H9 (cell line): ENCODE results near the gene IL31RA. TPM values are rescaled to one million over a fixed set of nuclear protein-coding genes. Genes with fewer than 3 reads are reported as not detected.

Experiments used
- DNase-seq: peaks from one replicate; pipeline ENCODE4 v3.0.0-alpha.2; 2017
- H2AFZ ChIP-seq: one replicate; pipeline ENCODE4 v1.6.1; 2013; ENCODE audit warnings: mild to moderate bottlenecking, low read length, control low read depth, moderate library complexity
- H2AK5ac ChIP-seq: 2 replicates; pipeline ENCODE4 v1.6.1; 2013; ENCODE audit warnings: low read length, control low read depth, mixed read lengths; ENCODE audit not compliant: insufficient read length
- H2BK120ac ChIP-seq: one replicate; pipeline ENCODE4 v1.6.1; 2013; ENCODE audit warnings: low read depth, mild to moderate bottlenecking, low read length, control low read depth, inconsistent platforms; ENCODE audit not compliant: poor library complexity, severe bottlenecking
- H2BK12ac ChIP-seq: 2 replicates; pipeline ENCODE4 v1.6.1; 2013; ENCODE audit warnings: low read length, control low read depth, mixed read lengths, low read depth; ENCODE audit not compliant: insufficient read length
- H2BK15ac ChIP-seq: 2 replicates; pipeline ENCODE4 v1.6.1; 2013; ENCODE audit warnings: low read depth, low read length, control low read depth
- H2BK20ac ChIP-seq: one replicate; pipeline ENCODE4 v1.6.1; 2013; ENCODE audit warnings: low read depth, mild to moderate bottlenecking, low read length, control low read depth, inconsistent platforms; ENCODE audit not compliant: poor library complexity, severe bottlenecking
- H2BK5ac ChIP-seq: 2 replicates; pipeline ENCODE4 v1.6.1; 2013; ENCODE audit warnings: low read length, control low read depth, mixed read lengths; ENCODE audit not compliant: insufficient read length
- H3K14ac ChIP-seq: 2 replicates; pipeline ENCODE4 v1.6.1; 2013; ENCODE audit warnings: low read length, control low read depth; ENCODE audit not compliant: insufficient read depth
- H3K18ac ChIP-seq: 2 replicates; pipeline ENCODE4 v1.6.1; 2013; ENCODE audit warnings: low read depth, mild to moderate bottlenecking, mixed read lengths, low read length, control low read depth; ENCODE audit not compliant: insufficient read length
- H3K23ac ChIP-seq: 2 replicates; pipeline ENCODE4 v1.6.1; 2013; ENCODE audit warnings: low read length, control low read depth, mixed read lengths, low read depth; ENCODE audit not compliant: insufficient read length
- H3K23me2 ChIP-seq: 2 replicates; pipeline ENCODE4 v1.6.1; 2013; ENCODE audit warnings: low read depth, mild to moderate bottlenecking, mixed read lengths, low read length, control low read depth; ENCODE audit not compliant: insufficient read length, poor library complexity, severe bottlenecking
- H3K27ac ChIP-seq: 2 replicates; pipeline ENCODE4 v1.5.1; 2013; ENCODE audit warnings: low read length, control low read depth, mixed read lengths, low read depth; ENCODE audit not compliant: insufficient read length
- H3K27me3 ChIP-seq: 2 replicates; pipeline ENCODE4 v1.6.1; 2013; ENCODE audit warnings: low read length, control low read depth, inconsistent platforms; ENCODE audit not compliant: insufficient read depth
- H3K4ac ChIP-seq: 2 replicates; pipeline ENCODE4 v1.6.1; 2013; ENCODE audit warnings: low read depth, mild to moderate bottlenecking, control low read depth, inconsistent platforms, low read length, moderate library complexity
- H3K4me1 ChIP-seq: 2 replicates; pipeline ENCODE4 v1.6.1; 2013; ENCODE audit warnings: low read length, control low read depth, inconsistent platforms; ENCODE audit not compliant: insufficient read depth
- H3K4me2 ChIP-seq: 2 replicates; pipeline ENCODE4 v1.6.1; 2013; ENCODE audit warnings: low read length, control low read depth, mixed read lengths; ENCODE audit not compliant: insufficient read length, insufficient read depth
- H3K56ac ChIP-seq: 2 replicates; pipeline ENCODE4 v1.6.1; 2013; ENCODE audit warnings: low read depth, mild to moderate bottlenecking, mixed read lengths, low read length, control low read depth; ENCODE audit not compliant: insufficient read length
- H3K79me1 ChIP-seq: 2 replicates; pipeline ENCODE4 v1.6.1; 2013; ENCODE audit warnings: low read depth, mild to moderate bottlenecking, moderate library complexity, low read length, control low read depth, inconsistent platforms; ENCODE audit not compliant: insufficient read depth, poor library complexity, severe bottlenecking
- H3K79me2 ChIP-seq: 2 replicates; pipeline ENCODE4 v1.6.1; 2013; ENCODE audit warnings: low read length, control low read depth, inconsistent platforms; ENCODE audit not compliant: insufficient read depth
- H3K9ac ChIP-seq: 2 replicates; pipeline ENCODE4 v1.6.1; 2013; ENCODE audit warnings: low read length, control low read depth, mixed read lengths; ENCODE audit not compliant: insufficient read length; ENCODE audit errors: extremely low read depth
- H3K9me3 ChIP-seq: one replicate; pipeline ENCODE4 v1.6.1; 2013; ENCODE audit warnings: low read depth, low read length, inconsistent platforms; ENCODE audit not compliant: control insufficient read depth
- H3T11ph ChIP-seq: one replicate; pipeline ENCODE4 v1.6.1; 2013; ENCODE audit warnings: mild to moderate bottlenecking, low read length, control low read depth, inconsistent platforms
- H4K20me1 ChIP-seq: one replicate; pipeline ENCODE4 v1.6.1; 2013; ENCODE audit not compliant: control insufficient read depth, insufficient read length, insufficient read depth
- H4K5ac ChIP-seq: 2 replicates; pipeline ENCODE4 v1.6.1; 2013; ENCODE audit warnings: low read depth, mild to moderate bottlenecking, mixed read lengths, low read length, control low read depth; ENCODE audit not compliant: insufficient read length
- H4K8ac ChIP-seq: replicated peaks from 2 replicates; pipeline ENCODE4 v1.6.1; 2013; ENCODE audit warnings: low read length, control low read depth, mixed read lengths, low read depth; ENCODE audit not compliant: insufficient read length
- H4K91ac ChIP-seq: 2 replicates; pipeline ENCODE4 v1.6.1; 2013; ENCODE audit warnings: low read depth, mild to moderate bottlenecking, moderate library complexity, mixed read lengths, low read length, control low read depth; ENCODE audit not compliant: insufficient read length
- H3K27ac Mint-ChIP-seq, 3 experiments: 2 replicates in 2 of 3; 3 replicates in 1 of 3; pipeline ENCODE4 v1.8.0; 2020 to 2021; ENCODE audit warnings: mixed read lengths in 3 of 3, mild to moderate bottlenecking in 1 of 3, moderate library complexity in 1 of 3
- H3K27me3 Mint-ChIP-seq: 2 replicates; pipeline ENCODE4 v1.8.0; 2021; ENCODE audit warnings: low read depth, mild to moderate bottlenecking, moderate library complexity, mixed read lengths
- H3K36me3 Mint-ChIP-seq, 3 experiments: 2 replicates in 2 of 3; 3 replicates in 1 of 3; pipeline ENCODE4 v1.8.0; 2020 to 2021; ENCODE audit warnings: low read depth in 3 of 3, mixed read lengths in 3 of 3; ENCODE audit not compliant: insufficient read depth in 1 of 3
- H3K4me1 Mint-ChIP-seq, 2 experiments: 2 replicates each; pipeline ENCODE4 v1.8.0; 2020; ENCODE audit warnings: mixed read lengths in 2 of 2
- H3K4me3 Mint-ChIP-seq, 2 experiments: 2 replicates in 1 of 2; 3 replicates in 1 of 2; pipeline ENCODE4 v1.8.0; 2020 to 2021; ENCODE audit warnings: mild to moderate bottlenecking in 2 of 2, mixed read lengths in 2 of 2, moderate library complexity in 1 of 2
- H3K9me3 Mint-ChIP-seq, 2 experiments: 2 replicates in 1 of 2; 3 replicates in 1 of 2; pipeline ENCODE4 v1.8.0; 2020; ENCODE audit warnings: mild to moderate bottlenecking in 2 of 2, mixed read lengths in 2 of 2, moderate library complexity in 1 of 2
- CTCF ChIP-seq: fragments of 200-600 bp; sonication (generic); conservative IDR thresholded peaks from 3 replicates; pipeline ENCODE4 v1.8.0; 2021; ENCODE audit warnings: antibody characterized with exemption, mild to moderate bottlenecking
- WGBS: extraction: QIAGEN DNeasy Blood & Tissue Kit; methylation state at CpG from one replicate; pipeline ENCODE4 v1.1.7; 2013; ENCODE audit warnings: missing lambda C conversion rate, low lambda C conversion rate, mixed read lengths; ENCODE audit not compliant: insufficient read length; ENCODE audit errors: extremely low coverage; 5-methylcytosine and 5-hydroxymethylcytosine counted together
- total RNA-seq: library from RNA; stranded (reverse); gene quantifications from 2 replicates; pipeline ENCODE4 v1.2.1, GENCODE V29; 2021

IL31RA gene
- total RNA-seq, 1 experiment from 2014 or later, result 0.11 TPM

- no peaks in the 10 kb centered on the region; a peak in 1 of 7 replicates for H3K36me3 Mint-ChIP-seq
- WGBS, result no CpG with 5 or more reads among the region's 17 CpGs
Measured at GRCh38 chr5:55832446-55832845, 18.7 kb upstream of the IL31RA start.

More at GRCh38 chr5:55832446-55832845, 18.7 kb upstream of the IL31RA start:
- Histone ChIP-seq H3K27me3 (no peaks in the 10 kb centered on the region), H3K79me2 (no peaks in the 10 kb centered on the region), H3K4me2 (no peak overlapping the region), H2BK12ac (no peak overlapping the region), H3K9me3 (no peaks in the 10 kb centered on the region), H3K9ac (no peak overlapping the region), H2AFZ (no peak overlapping the region), H4K20me1 (no peaks in the 10 kb centered on the region), H3K14ac (no peak overlapping the region), H4K5ac (no peak overlapping the region), H2BK20ac (no peak overlapping the region), H3T11ph (no peak overlapping the region), H3K4me1 (no peaks in the 10 kb centered on the region), H2AK5ac (no peak overlapping the region), H3K23me2 (no peaks in the 10 kb centered on the region), H2BK15ac (no peak overlapping the region), H4K91ac (no peak overlapping the region), H3K79me1 (no peaks in the 10 kb centered on the region), H2BK5ac (no peak overlapping the region), H3K18ac (no peak overlapping the region), H4K8ac (no peak overlapping the region), H2BK120ac (no peak overlapping the region), H3K56ac (no peak overlapping the region), H3K27ac (no peak overlapping the region), H3K23ac (no peak overlapping the region), H3K4ac (no peak overlapping the region)
- Mint-ChIP-seq H3K4me3 (no peak overlapping the region), H3K27me3 (peaks cover 5% of the 10 kb centered on the region; the same call in 1 of the 2 replicates), H3K4me1 (no peaks in the 10 kb centered on the region), H3K27ac (no peak overlapping the region), H3K9me3 (no peaks in the 10 kb centered on the region; a peak in 2 of 5 replicates)
- no peak for DNase-seq
- TF ChIP-seq CTCF, result no peak
